Lung (tissue), 12 donors: ENCODE results near the gene ACTL10. TPM values are rescaled to one million over a fixed set of nuclear protein-coding genes. Genes with fewer than 3 reads are reported as not detected.

Experiments
- ATAC-seq: fragments of 200-7000 bp; cut with Tn5 transposase; one replicate; pipeline ENCODE4 v1.9.1; 2020; ENCODE audit warnings: moderate number of reproducible peaks; ENCODE audit not compliant: insufficient read depth, low FRiP score
- DNase-seq, 3 donors: peaks; one replicate each; pipeline ENCODE4 v3.0.0-alpha.2; 2013 to 2017
- H3K27ac ChIP-seq, 2 donors: one replicate each; pipeline ENCODE4 v1.5.1; 2013; ENCODE audit warnings: mild to moderate bottlenecking in 2 of 2, moderate library complexity in 2 of 2, control low read depth in 1 of 2, inconsistent platforms in 1 of 2, low read depth in 1 of 2, low read length in 1 of 2
- H3K27me3 ChIP-seq, 3 donors: one replicate each; pipeline ENCODE4 v1.5.1; 2013; ENCODE audit warnings: low read length in 2 of 3; ENCODE audit not compliant: control insufficient read depth in 3 of 3, insufficient read depth in 3 of 3
- H3K36me3 ChIP-seq, 4 donors: one replicate each; pipeline ENCODE4 v1.5.1; 2013; ENCODE audit warnings: low read length in 4 of 4, mild to moderate bottlenecking in 1 of 4, moderate library complexity in 1 of 4; ENCODE audit not compliant: control insufficient read depth in 4 of 4, insufficient read depth in 4 of 4
- H3K4me1 ChIP-seq, 5 donors: one replicate each; pipeline ENCODE4 v1.5.1; 2013; ENCODE audit warnings: low read length in 5 of 5, mild to moderate bottlenecking in 2 of 5, moderate library complexity in 1 of 5; ENCODE audit not compliant: control insufficient read depth in 5 of 5, insufficient read depth in 5 of 5
- H3K4me3 ChIP-seq: one replicate; pipeline ENCODE4 v1.5.1; 2013; ENCODE audit warnings: mild to moderate bottlenecking, control low read depth, moderate library complexity
- H3K9ac ChIP-seq, 2 donors: one replicate each; pipeline ENCODE4 v1.5.1; 2013; ENCODE audit warnings: low read length in 2 of 2, control low read depth in 1 of 2; ENCODE audit not compliant: insufficient read depth in 1 of 2
- H3K9me3 ChIP-seq, 4 donors: one replicate each; pipeline ENCODE4 v1.5.1; 2013; ENCODE audit warnings: low read length in 3 of 4, mild to moderate bottlenecking in 1 of 4, moderate library complexity in 1 of 4; ENCODE audit not compliant: control insufficient read depth in 4 of 4, insufficient read depth in 3 of 4
- WGBS, 2 donors: extraction: QIAGEN DNeasy Blood & Tissue Kit; methylation state at CpG; one replicate each; pipeline ENCODE4 v1.1.7; 2013; 5-methylcytosine and 5-hydroxymethylcytosine counted together
- polyA plus RNA-seq, 2 donors: library from polyadenylated mRNA; stranded (reverse); fragments of 200-250 nt; gene quantifications; one replicate each; pipeline ENCODE4 v1.2.1, GENCODE V29; 2013
- total RNA-seq, 2 donors: library from RNA; depleted of rRNA in 1 of 2; stranded (reverse); fragments of >200 nt in 1 of 2; gene quantifications; one replicate each; pipeline ENCODE4 v1.2.1, GENCODE V29; 2014 to 2021
- TF ChIP-seq, protein P1 (sequence below): IDR thresholded peaks from 2 replicates; pipeline ENCODE4 v1.5.1; 2012; ENCODE audit warnings: mild to moderate bottlenecking; ENCODE audit errors: control extremely low read depth, extremely low read depth
- donor health status: control.
- donor health status: control.
- donor health status: Bipolar disorder and iron deficiency.
- donor health status: healthy.
- donor health status: DM: yes; HTN: yes; CAD: no.

Gene ACTL10
- total and polyA plus RNA-seq, 4 donors, result 0.26 to 3.4 (median 2.2) TPM

- TF ChIP-seq, protein P1, sequence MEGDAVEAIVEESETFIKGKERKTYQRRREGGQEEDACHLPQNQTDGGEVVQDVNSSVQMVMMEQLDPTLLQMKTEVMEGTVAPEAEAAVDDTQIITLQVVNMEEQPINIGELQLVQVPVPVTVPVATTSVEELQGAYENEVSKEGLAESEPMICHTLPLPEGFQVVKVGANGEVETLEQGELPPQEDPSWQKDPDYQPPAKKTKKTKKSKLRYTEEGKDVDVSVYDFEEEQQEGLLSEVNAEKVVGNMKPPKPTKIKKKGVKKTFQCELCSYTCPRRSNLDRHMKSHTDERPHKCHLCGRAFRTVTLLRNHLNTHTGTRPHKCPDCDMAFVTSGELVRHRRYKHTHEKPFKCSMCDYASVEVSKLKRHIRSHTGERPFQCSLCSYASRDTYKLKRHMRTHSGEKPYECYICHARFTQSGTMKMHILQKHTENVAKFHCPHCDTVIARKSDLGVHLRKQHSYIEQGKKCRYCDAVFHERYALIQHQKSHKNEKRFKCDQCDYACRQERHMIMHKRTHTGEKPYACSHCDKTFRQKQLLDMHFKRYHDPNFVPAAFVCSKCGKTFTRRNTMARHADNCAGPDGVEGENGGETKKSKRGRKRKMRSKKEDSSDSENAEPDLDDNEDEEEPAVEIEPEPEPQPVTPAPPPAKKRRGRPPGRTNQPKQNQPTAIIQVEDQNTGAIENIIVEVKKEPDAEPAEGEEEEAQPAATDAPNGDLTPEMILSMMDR, result no peak
- 52 to 69% methylated on average over 16 of the region's 16 CpGs for WGBS, 2 donors
- Histone ChIP-seq H3K4me3 (no peak overlapping the region), H3K4me1 (peaks cover 0 to 40% (median 13%) of the 10 kb centered on the region in 5 donors), H3K9me3 (no peaks in the 10 kb centered on the region), H3K9ac (peak overlapping the region in 1 of 2 donors; percentile 19), H3K36me3 (peaks cover 0 to 6% (median under 1%) of the 10 kb centered on the region in 4 donors), H3K27ac (peak overlapping the region in 1 of 2 donors; percentile 87), H3K27me3 (no peaks in the 10 kb centered on the region)
- DNase-seq (peak in 1 of 3 donors; percentile 46), ATAC-seq (no peak)
Measured at GRCh38 chr20:33675136-33675959, 8.6 kb downstream of the ACTL10 start.

- WGBS, 2 donors, result 88% methylated on average over 11 of the region's 11 CpGs
- Histone ChIP-seq H3K36me3 (peaks cover 0 to 6% (median 0%) of the 10 kb centered on the region in 4 donors), H3K27me3 (no peaks in the 10 kb centered on the region), H3K4me1 (peaks cover 0 to 40% (median 13%) of the 10 kb centered on the region in 5 donors), H3K9ac (no peak overlapping the region), H3K4me3 (no peak overlapping the region), H3K9me3 (no peaks in the 10 kb centered on the region), H3K27ac (peak overlapping the region in 1 of 2 donors; percentile 87)
- ATAC-seq (no peak), DNase-seq (no peak)
- TF ChIP-seq, protein P1, result no peak
Measured at GRCh38 chr20:33676121-33676520, 9.4 kb downstream of the ACTL10 start.

DNA sequence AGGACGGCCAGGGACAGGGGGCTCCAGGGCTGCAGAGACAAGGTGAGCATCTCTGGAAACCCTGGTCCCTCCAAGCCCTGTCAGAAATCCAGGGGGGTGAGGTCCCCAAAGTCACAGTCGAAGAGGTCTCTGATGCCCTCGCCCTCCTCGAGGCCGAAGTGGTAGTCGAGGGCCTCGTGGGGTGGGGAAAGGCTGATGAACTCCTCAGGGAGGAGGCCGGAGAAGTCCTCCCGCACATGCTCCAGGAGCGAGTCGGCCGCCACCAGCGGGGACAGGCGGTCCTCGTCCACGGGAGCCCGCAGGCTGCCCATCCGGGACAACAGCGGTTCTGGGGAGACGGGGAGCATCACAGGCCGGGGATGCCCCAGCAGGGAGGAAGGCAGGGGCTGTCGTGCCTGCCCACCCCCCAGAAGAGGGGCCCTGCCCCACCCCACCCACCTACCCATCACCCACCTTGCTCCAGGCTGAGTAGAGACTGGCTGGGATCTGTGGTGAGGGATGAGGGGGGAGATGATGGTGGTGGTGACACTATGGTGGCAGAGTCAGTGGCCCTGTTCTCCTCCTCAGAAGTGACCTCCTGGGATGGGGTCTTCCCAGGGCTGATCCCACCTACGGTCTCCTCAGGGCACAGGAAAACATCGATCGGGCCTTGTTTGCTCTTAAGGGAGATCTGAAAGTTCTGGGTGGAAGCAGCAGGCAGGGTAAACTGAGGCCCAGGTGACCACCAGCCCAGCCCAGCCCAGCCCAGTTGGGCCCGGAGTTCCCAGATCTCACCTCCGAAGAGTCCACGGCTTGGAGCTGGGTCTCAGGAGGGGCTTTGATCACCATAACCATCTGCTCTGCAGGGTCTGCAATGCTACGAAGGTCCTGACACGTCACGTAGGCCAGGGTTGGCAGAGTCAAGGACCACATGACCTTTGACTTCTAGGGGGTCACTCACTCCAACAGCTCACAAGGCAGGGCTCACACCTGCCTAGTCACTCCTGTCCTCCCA lies 10.2 kb downstream of the ACTL10 start:
- no peak for DNase-seq
- ATAC-seq, result no peak
- Histone ChIP-seq H3K27me3 (no peaks in the 10 kb centered on the region), H3K4me1 (peaks cover 0 to 40% (median 13%) of the 10 kb centered on the region in 5 donors), H3K36me3 (peaks cover 0 to 2% (median 0%) of the 10 kb centered on the region in 4 donors), H3K9ac (no peak overlapping the region), H3K27ac (no peak overlapping the region), H3K9me3 (no peaks in the 10 kb centered on the region), H3K4me3 (no peak overlapping the region)
- TF ChIP-seq, protein P1, result no peak
- WGBS, 2 donors, result 94 to 96% methylated on average over 31 of the region's 31 CpGs
